Breast epithelium (tissue), 3 donors: ENCODE data around the gene MAGEB1.

Experiments
- CTCF ChIP-seq, 3 donors: fragments of 450-650 bp; IDR thresholded peaks; one replicate each; pipeline ENCODE4 v1.5.1; 2016 to 2017; ENCODE audit warnings: antibody characterized with exemption in 3 of 3, mild to moderate bottlenecking in 3 of 3, moderate library complexity in 3 of 3
- POLR2AphosphoS5 ChIP-seq, 3 donors: sonication (generic); formaldehyde crosslinking; IDR thresholded peaks; one replicate each; pipeline ENCODE4 v1.6.1; 2017; ENCODE audit warnings: antibody characterized with exemption in 3 of 3

- TF ChIP-seq CTCF (IDR thresholded peaks at IDR 0.05): no peak
- no peak for TF ChIP-seq POLR2AphosphoS5 (IDR thresholded peaks at IDR 0.05)
Observed at GRCh38 chrX:30246769-30247489, at the start of gene MAGEB1.
